Nucleus accumbens (tissue), 56 donors: ENCODE measurements around the gene SMYD4.
"Not testable (repeated sequence)": the region's sequence is repeated elsewhere in the genome, so short reads cannot be mapped to it uniquely, and the experiment has no call there.

Source experiments
- DNase-seq, 56 donors: peaks; one replicate each; lab custom pipeline; 2025; lab: John Stamatoyannopoulos, UW

SMYD4 gene, protein sequence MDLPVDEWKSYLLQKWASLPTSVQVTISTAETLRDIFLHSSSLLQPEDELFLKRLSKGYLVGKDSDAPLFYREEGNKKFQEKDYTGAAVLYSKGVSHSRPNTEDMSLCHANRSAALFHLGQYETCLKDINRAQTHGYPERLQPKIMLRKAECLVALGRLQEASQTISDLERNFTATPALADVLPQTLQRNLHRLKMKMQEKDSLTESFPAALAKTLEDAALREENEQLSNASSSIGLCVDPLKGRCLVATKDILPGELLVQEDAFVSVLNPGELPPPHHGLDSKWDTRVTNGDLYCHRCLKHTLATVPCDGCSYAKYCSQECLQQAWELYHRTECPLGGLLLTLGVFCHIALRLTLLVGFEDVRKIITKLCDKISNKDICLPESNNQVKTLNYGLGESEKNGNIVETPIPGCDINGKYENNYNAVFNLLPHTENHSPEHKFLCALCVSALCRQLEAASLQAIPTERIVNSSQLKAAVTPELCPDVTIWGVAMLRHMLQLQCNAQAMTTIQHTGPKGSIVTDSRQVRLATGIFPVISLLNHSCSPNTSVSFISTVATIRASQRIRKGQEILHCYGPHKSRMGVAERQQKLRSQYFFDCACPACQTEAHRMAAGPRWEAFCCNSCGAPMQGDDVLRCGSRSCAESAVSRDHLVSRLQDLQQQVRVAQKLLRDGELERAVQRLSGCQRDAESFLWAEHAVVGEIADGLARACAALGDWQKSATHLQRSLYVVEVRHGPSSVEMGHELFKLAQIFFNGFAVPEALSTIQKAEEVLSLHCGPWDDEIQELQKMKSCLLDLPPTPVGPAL

GRCh38 chr17:1829592-1830257, at the start of gene SMYD4, which contains the start of gene RPA1:
TSS of gene SMYD4 (minus strand) at chr17:1829902. CDS start at chr17:1827994, 1,908 bp downstream.
TSS of gene RPA1 (plus strand) at chr17:1830005. CDS start at chr17:1830094, 89 bp downstream.
- DNase-seq, result peak in 55 of 56 donors; percentile 23 to 93 (median 81)

- no peak for DNase-seq
Observed at GRCh38 chr17:1878419-1879121, 48.9 kb upstream of the SMYD4 start.

DNA sequence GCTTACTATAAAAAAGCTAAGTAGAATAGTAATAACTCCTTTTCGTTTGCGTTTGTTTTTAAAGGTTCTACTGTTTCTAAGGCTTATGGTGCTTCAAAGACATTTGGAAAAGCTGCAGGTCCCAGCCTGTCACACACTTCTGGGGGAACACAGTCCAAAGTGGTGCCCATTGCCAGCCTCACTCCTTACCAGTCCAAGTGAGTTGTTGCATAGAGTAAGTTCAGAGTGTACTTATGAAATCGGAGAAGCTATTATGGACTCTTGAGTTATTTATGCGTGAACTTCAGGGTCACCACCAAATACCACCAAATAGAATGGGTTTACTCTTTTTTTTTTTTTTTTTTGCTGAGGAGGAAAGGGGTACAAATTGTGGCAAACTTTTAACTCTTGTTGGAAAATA, 45.9 kb upstream of the SMYD4 start:
- no peak for DNase-seq

DNA sequence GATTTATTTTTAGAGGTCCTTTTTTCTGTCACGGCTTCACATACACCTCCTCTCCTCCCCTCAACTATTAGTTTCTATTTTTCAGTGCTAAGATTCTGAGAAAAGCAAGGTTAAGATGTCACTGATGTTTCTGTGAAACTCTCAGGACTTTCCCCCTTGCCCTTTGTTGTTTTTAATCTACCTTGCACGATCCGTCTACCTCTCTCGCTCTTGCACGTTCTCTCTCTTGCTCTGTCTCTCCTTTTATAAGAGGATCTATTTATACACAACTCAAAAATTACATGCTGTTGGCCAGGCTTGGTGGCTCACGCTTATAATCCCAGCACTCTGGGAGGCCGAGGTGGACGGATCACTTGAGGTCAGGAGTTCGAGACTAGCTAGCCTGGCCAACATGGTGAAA, 43.7 kb upstream of the SMYD4 start:
- no peak for DNase-seq

GRCh38 chr17:1872976-1873375, 43.3 kb upstream of the SMYD4 start:
- DNase-seq, result no peak

DNA sequence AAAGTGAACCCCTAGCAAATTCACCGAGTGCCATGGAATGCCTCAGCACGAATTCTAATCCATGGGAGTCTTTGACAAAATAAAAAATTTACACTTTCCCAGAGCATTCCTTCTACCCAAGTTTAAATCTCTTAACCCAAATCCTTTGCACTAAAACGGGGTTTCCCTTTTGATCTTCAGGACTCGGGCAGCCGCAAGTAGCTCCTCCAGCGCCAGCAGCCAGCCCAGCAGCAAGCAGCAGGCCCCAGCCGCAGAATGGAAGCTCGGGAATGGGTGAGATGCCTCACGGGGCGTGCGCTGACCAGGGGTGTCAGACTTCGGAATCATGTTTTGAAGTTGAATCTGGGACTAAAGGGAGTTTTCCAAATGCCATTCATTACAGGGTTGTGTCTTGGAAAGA, 42.6 kb upstream of the SMYD4 start:
- DNase-seq, result no peak

DNA sequence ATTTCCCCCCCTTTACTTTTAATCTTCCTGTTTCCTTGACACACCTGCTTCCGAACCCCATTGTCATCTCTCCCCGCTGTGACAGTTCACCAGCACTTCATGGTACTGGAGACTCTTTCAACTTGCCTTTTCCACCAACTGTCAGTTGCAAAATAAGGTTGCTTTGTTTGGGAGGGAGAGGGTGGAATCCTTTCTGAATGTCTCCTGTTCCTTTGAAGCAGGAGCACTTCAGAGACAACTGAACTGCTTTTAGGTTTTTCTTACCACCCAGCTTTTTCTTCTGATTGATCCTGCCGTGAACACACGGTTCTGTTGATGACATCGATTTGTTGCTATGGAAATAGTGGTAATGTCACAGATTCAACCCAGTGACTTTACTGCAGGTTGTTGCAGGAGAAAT, 42.1 kb upstream of the SMYD4 start:
- DNase-seq, result no peak

- no peak for DNase-seq
Observed at GRCh38 chr17:1870592-1870991, 40.9 kb upstream of the SMYD4 start.

DNA sequence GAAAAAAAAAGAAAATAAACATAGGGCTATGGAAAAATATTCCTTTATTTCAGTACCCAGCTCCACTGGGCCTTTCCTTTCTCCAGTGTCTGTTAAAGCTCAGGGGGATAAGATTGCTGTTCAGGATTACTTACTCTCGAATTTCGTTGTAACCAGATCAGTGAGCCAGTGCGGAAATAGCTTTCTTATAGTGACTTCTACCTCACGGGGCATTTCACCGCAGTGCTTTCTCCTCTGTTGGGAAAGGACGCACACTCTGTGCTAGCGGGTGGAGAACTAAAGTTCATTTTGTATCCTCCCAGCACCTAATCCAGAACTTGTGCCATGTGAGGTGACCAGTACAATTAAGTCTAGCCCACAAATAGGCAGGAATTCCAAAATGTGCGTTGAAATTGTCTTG, 38.4 kb upstream of the SMYD4 start:
- no peak for DNase-seq

GRCh38 chr17:1867307-1867706, 37.6 kb upstream of the SMYD4 start:
- DNase-seq, result no peak

- no peak for DNase-seq
Observed at GRCh38 chr17:1865252-1866037, 35.7 kb upstream of the SMYD4 start.

DNA sequence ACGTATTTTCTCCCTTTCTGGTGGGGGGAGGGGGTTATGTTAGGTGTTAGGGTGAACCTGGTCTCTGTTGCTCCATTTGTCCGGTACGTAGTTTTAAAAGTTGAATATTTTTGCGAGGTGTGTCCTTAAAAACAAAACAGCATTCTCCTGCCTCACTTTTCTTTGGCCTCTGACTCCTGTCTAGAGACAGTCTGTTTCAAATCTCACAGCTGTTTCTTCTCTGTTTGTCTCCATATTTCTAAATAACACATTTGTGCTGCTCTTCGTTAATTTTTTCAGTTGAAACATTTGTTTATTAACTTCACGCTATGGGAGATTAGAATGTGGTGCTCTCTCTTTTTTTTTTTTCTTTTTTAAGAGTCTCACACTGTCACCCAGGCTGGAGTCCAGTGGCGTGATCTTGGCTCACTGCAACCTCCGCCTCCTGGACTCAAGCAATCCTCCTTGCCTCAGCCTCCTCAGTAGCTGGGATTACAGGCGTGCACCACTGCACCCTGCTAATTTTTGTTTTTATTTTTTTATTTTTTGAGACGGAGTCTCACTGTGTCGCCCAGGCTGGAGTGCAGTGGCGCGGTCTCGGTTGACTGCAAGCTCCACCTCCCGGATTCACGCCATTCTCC, 31.8 kb upstream of the SMYD4 start:
- no peak for DNase-seq

GRCh38 chr17:1860978-1861377, 31.3 kb upstream of the SMYD4 start:
- no peak for DNase-seq

DNA sequence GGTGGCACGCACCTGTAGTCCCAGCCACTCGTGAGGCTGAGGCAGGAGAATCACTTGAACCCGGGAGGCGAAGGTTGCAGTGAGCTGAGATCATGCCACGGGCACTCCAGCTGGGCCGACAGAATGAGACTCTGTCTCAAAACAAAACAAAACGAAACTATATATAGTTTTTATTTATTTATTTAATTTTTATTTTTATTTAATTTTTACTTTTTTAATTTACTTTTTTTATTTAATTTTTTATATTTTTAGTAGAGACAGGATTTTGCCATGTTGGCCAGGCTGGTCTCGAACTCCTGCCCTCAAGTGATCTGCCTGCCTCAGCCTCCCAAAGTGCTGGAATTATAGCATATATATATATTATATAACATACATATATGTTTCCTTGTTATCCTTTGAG, 26.8 kb upstream of the SMYD4 start:
- not testable (repeated sequence) for DNase-seq

DNA sequence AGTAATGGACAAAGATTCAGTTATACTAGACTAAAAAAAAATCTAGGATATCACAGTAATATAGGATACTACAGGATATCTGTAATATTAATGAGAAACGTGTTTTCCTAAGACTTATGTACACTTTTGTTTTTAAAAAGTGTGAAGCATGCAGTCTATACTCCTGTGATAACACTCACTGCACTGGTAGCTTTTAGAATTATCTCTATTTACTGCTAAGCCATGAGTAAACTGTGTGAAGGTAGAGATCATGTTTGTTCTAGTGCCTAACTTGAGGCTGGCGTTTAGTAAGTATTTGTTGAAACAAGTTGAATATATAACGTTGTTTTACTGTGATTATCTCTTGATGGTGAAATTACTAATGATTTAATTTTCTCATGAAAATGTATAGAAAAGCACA, 24.0 kb upstream of the SMYD4 start:
- DNase-seq, result no peak

DNA sequence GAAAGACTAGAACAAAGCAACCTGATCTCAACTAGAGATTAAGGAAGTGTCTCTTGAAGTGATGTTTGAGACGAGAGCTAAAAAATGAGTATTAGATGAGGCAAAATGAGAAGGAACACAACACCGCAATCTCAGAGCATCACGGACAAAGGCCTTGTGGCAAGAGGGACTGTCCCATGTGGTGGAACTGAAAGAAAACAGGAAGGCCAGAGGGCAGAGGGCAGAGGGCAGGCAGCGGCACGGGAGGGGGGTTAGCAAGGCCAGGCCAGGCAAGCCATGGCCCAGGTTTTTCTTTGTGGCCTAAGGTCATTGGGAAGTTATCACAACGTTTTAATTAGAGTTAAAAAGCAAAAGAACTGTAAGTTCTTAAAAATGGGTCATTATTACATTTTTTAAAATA, 22.6 kb upstream of the SMYD4 start:
- DNase-seq, result no peak

- no peak for DNase-seq
Observed at GRCh38 chr17:1847191-1847590, 17.5 kb upstream of the SMYD4 start.

DNA sequence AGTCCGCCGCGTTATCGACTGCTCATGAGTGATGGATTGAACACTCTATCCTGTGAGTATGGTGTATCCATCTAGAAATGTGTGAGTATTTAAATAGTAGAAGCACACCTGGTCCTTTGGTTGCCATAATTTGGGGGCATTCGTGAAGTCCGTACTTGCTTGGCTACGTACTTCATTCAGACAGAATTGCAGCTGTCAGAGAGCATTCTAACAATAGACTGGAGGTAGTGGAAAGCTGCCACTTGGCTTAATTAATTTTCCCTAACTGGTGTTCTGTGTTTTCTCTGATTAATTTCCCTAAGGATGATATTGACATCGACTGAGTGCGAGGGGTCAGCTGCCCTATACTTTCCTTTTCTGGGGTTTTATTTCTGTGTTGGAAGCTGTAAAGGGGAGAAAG, 14.2 kb upstream of the SMYD4 start:
- no peak for DNase-seq

- DNase-seq, result no peak
Observed at GRCh38 chr17:1839516-1839915, 9.8 kb upstream of the SMYD4 start.
